HEK293 (cell line): ENCODE measurements around the gene ZNF234.

Experiments used
- BCL11A ChIP-seq: fragments of 450-650 bp; formaldehyde crosslinking; IDR thresholded peaks from 2 replicates; pipeline ENCODE4 v1.5.1; 2016; ENCODE audit warnings: low read depth, missing biosample characterization, missing genetic modification characterization
- MEIS1 ChIP-seq: sonication (generic); formaldehyde crosslinking; IDR thresholded peaks from 2 replicates; pipeline ENCODE4 v1.8.1; 2022; ENCODE audit warnings: missing genetic modification reagents, mild to moderate bottlenecking, borderline replicate concordance
- PBX3 ChIP-seq: sonication (generic); formaldehyde crosslinking; IDR thresholded peaks from 2 replicates; pipeline ENCODE4 v1.8.1; 2022; ENCODE audit warnings: mild to moderate bottlenecking, moderate library complexity, missing genetic modification reagents
- YY1 ChIP-seq: fragments of 450-650 bp; formaldehyde crosslinking; IDR thresholded peaks from 2 replicates; pipeline ENCODE4 v1.5.1; 2018; ENCODE audit warnings: missing biosample characterization, missing genetic modification characterization
- ZFP3 ChIP-seq: fragments of 450-650 bp; formaldehyde crosslinking; IDR thresholded peaks from 2 replicates; pipeline ENCODE4 v1.5.1; 2016; ENCODE audit warnings: low read depth, missing biosample characterization, missing genetic modification characterization
- ZNF23 ChIP-seq: fragments of 450-650 bp; formaldehyde crosslinking; IDR thresholded peaks from 2 replicates; pipeline ENCODE4 v1.5.1; 2016; ENCODE audit warnings: missing biosample characterization, missing genetic modification characterization, borderline replicate concordance
- ZNF362 ChIP-seq: fragments of 450-650 bp; formaldehyde crosslinking; IDR thresholded peaks from 2 replicates; pipeline ENCODE4 v1.5.1; 2016; ENCODE audit warnings: missing biosample characterization, missing genetic modification characterization
- ZNF664 ChIP-seq: fragments of 450-650 bp; formaldehyde crosslinking; IDR thresholded peaks from 2 replicates; pipeline ENCODE4 v1.5.1; 2016; ENCODE audit warnings: missing biosample characterization, missing genetic modification characterization
- ZNF76 ChIP-seq: fragments of 450-650 bp; formaldehyde crosslinking; IDR thresholded peaks from 2 replicates; pipeline ENCODE4; 2016; ENCODE audit warnings: low read depth, missing biosample characterization, missing genetic modification characterization, borderline replicate concordance
- TF ChIP-seq, protein P1 (sequence below): fragments of 450-650 bp; formaldehyde crosslinking; IDR thresholded peaks from 2 replicates; pipeline ENCODE4 v1.5.1; 2016; ENCODE audit warnings: missing biosample characterization, missing genetic modification characterization

DNA sequence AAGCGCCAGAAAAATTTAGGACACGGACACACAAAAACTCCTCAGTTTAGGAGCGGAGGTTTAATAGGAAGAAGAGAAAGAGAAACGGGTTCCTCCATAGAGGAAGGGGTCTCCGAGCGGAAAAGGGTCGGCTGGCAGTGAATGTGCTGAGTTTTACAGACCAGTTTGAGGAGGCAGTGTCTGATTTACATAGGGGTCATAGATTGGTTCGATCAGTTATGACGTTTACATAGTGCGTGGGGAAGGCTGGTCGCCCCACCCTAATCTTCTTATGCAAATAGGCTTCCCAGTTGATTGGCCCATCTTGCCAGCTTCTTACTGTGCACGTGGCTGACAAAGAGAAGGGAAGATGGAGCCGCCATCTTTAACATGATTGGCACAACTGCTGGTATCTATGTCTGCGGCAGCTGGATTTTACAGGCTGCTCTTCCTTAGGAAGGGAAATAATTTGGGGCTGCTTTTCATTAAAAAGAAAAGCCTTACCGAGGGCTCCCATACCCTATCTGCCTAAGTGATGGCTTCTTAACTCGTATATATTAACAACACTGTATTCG lies 29.4 kb upstream of the ZNF234 start:
- TF ChIP-seq ZNF664 (tag by site-specific recombination) (no peak; the same call in 1 of the 2 replicates), PBX3 (CRISPR knock-in tag) (no peak), MEIS1 (CRISPR knock-in tag) (no peak), ZNF76 (tag by site-specific recombination) (no peak), YY1 (tag by site-specific recombination) (peak; percentile 75), BCL11A (no peak), ZFP3 (tag by site-specific recombination) (no peak), ZNF362 (no peak), ZNF23 (tag by site-specific recombination) (no peak)
- TF ChIP-seq, protein P1, sequence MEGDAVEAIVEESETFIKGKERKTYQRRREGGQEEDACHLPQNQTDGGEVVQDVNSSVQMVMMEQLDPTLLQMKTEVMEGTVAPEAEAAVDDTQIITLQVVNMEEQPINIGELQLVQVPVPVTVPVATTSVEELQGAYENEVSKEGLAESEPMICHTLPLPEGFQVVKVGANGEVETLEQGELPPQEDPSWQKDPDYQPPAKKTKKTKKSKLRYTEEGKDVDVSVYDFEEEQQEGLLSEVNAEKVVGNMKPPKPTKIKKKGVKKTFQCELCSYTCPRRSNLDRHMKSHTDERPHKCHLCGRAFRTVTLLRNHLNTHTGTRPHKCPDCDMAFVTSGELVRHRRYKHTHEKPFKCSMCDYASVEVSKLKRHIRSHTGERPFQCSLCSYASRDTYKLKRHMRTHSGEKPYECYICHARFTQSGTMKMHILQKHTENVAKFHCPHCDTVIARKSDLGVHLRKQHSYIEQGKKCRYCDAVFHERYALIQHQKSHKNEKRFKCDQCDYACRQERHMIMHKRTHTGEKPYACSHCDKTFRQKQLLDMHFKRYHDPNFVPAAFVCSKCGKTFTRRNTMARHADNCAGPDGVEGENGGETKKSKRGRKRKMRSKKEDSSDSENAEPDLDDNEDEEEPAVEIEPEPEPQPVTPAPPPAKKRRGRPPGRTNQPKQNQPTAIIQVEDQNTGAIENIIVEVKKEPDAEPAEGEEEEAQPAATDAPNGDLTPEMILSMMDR (tag by site-specific recombination), result no peak
